Left renal cortex interstitium (tissue), 4 donors: ENCODE data around the gene MRPL9. TPM values are rescaled to one million over a fixed set of nuclear protein-coding genes. Genes with fewer than 3 reads are reported as not detected.

Source experiments
- DNase-seq, 4 donors: peaks; one replicate each; pipeline ENCODE4 v3.0.0-alpha.2; 2013; ENCODE audit warnings: low read depth in 4 of 4, low spot score in 2 of 4, missing footprints in 1 of 4
- polyA plus RNA-seq, 4 donors: library from polyadenylated mRNA; unstranded; fragments of 120-200 nt; gene quantifications; one replicate each; pipeline ENCODE4 v1.2.1, GENCODE V29; 2013; ENCODE audit not compliant: insufficient read length in 4 of 4

MRPL9 gene
- 100 to 1,000 TPM; 105 to 116 (median 114) TPM for polyA plus RNA-seq

DNA sequence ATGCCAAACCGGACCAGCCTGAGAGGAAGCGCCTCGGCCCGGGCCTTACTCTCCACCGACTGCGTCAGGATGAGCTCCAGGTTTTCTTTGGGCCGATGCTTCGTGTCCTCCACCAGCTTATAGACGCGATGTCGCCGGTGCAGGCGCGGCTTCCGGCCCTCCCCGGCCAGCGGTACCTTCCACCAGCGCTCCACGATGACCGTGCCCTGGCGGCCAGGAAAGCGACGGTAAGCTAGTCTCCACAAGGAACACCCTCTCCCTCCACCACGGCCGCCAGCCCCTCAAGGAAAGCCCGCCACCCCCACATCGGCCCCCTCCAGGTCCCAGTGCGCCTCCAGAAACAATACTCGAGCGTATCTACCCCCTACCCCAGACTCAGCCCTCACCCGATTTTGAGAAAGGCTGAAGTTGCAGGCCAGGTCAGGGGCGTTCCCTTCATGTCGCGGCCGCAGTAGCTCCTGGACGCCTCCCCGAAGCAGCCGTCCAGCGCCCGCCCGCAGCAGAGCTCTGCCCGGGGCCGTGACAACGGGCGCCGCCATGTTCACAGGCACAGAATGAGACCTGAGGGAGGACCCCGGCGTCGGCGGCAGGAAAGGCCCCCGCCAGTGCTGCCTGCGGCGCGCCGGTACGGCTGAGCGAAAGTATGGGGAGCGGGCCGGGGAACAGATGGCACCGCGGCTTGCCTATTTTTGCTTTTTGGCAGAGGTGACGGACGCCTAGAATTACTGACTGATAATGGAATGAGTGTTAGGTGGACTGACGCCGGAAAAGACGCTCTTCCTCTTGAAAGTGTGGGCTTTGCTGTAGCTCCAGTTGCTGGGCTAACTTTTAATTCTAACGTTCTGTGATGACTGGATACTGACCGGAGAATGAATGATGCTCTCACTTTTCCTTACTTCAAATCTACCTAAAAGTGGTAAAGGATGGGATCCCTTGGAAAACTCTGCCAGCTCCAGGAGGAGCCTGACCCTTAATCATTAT, at the start of gene MRPL9:
TSS of gene MRPL9 (minus strand) at position 556 of the 981 bp plus-strand sequence. CDS start at position 539, 17 bp downstream.
- DNase-seq = peak; percentile 59 to 67 (median 63)

DNA sequence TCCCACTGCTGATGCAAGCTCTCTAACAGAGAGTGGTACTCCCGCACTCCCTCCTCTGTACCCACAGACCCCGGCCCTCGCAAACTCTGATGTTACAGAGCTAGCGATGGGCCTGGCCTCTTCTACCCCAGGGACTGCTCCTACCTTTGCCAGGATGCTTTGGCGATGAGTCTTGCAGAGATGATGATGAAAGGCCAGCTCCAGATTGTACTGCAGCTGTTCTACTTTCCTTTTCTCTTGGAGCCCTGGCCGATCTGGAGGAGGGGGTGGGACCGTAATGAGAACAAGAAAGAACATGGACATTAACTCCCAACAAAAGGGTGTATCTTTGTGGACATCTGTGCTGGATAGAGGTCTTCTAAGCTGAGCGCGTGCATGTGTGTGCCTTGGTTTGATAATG, 47.9 kb upstream of the MRPL9 start:
- DNase-seq = no peak

DNA sequence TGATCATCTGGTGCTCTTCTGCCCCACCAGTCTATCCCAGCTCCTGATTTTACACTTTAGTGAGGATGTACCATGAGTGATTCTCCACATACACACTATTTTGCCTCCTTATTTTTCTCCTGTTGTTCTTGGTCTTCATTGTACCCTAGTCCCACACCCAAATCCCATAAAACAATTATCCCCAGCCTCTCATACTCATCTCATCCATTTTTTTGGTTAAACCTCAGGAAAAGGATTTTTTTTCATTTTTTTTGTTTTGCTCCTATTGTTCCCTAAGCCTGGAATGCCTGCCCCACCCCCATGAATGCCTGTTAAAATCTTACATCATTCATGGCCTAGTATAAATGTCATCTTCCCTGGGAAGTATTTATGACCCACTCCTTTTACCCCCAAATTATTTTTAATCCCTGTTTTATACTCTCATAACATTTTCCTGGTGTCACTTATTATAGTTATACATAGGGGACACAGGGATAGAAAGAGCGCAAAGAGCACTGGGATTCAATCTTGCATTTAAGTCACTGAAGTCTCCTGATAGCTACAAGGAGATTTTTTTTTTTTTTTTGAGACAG, 46.8 kb upstream of the MRPL9 start:
- DNase-seq = no peak

DNA sequence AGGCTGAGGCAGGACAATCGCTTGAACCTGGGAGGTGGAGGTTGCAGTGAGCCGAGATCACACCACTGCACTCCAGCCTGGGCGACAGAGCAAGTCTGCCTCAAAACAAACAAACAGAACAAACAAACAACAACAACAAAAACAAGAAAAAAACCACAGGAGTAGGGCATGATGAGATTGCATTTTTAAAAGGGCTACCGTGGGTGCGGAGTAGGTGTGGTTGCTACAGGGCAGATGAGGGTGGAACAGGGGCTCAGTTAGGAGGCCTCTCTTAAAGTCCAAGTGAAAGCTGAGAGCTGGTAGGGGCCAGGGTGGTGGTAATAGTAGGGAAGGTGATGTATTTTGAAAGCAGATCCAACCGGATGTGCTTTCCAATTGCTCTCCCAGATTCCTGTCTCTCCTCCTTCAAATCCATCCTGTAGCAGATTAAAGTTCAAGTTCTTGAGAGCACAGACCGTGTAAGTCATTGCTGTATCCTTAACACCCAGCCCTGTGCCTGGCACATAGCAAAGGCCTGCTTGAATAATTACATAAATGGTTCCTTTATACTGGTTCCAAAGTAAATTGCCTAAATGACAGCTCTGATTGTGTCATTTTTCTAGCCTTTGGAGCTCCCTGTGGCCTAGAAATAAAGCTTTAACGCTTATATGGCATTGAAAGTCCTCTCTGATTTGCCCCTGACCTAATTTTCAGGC, 46.1 kb upstream of the MRPL9 start:
- no peak for DNase-seq

DNA sequence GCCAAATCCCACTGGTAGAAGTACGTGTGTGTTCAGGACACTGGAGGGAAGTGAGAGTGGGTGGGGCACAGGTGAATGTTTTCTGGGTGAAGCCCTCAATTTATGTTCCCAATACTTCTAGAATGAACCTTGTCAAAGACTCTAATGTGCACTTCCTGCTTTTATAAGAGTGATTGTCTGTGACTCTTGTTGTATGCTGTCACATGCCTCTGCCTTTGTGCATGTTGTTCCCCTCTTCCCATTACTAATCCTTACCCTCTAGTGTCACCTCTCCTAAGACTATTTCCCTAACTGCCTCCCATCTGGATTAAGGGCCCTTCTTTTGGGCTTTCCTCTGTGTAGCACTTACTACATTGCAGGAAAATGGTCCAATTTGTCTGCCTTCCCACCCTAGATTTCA, 44.5 kb upstream of the MRPL9 start:
- no peak for DNase-seq

DNA sequence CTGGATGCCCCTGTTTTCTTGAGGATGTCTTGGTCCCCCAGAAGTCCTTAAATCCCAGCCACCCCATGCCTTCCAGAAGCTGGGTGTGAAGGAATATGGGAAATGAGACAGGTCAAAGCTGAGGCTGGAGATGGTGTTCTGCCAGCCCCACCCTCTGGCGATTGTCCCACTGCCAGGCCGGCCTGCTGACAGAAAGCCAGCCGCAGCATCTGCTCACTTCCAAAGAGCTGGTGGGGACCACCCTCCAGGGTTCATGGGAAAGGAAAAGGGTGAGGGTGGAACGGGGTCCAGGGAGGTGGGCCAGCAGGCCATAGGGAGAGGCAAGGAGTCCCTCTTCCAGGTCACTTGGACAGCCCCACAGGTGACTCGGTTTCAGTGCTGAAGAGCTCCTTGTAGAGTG, 43.8 kb upstream of the MRPL9 start:
- DNase-seq = no peak

DNA sequence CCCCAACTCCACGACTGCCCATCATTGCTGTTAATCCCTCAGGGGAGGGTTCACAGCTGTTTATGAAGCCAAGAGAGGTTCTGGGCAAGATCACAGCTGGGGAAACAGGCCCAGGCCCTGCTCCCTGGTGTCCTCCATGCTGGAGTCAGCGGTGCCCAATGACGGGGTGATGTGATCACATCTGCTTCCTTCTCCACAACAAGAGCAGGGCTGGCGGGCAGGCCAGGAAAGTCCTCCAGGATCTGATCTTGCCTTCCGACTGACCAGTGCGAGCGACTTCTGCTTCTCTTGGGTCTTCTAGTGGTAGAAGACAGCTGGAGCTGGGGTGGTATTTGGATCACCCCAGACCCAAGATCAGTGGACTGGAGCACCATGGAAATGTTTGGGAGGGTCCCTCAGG, 42.9 kb upstream of the MRPL9 start:
- no peak for DNase-seq

DNA sequence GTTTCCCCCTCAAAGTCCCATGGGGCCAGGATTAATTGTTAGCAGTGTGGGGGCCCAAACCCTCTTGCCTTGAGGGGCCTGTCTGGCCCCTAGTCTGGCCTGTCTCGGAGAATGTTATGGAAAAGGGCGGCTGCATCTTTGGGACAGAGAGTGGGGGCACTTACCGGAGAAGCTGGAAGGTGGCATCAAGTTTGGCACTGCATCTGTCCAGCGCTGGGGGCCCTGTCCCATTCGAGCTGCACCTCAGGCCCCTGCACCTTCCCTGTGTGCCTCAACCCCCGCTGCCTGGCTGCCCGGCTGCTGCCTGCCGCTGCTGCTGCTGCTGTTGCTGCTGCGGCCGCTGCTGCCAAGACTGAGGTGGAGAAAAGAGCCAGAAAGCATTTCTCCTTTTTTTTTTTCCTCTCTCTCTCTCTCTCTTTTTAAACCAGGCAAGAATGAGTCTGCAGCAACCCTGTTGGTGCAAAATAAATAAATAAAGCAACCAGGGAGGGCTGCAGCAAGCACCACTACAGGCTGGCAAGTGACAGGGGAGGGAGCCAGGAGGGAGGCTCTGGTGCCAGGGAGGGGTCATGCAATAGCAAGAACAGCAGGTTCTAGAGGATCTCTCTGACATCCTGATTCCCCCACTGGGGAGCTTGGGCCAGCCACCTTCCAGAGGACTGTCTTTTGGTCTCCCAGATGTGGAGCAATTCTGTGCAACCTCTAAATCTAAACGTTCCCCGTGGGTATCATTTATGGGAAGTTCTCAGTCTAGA, 41.9 kb upstream of the MRPL9 start, which contains the start of gene LINGO4:
TSS of gene LINGO4 (minus strand) at position 354 of the 755 bp plus-strand sequence. CDS start 2,715 bp downstream, outside the sequence.
- DNase-seq = no peak

DNA sequence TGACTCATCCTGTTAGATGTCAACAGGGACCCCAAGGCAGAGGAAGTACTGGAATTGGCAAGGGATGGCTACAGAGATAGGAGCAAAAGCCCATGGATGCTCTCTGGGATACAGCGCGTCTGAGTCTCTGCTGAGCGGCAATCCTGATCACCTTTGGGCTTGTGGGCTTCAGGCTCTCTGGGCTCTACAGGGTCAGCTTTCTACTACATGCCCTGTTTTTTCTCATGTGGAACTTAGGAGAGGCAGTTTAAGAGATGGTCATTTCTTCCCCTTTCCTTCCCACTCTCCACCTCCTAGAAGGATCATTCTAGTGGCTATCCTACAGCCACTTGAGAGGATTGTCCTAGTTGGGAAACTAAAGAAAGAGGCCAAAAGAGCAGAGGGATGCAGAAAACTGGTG, 40.6 kb upstream of the MRPL9 start:
- DNase-seq = no peak

DNA sequence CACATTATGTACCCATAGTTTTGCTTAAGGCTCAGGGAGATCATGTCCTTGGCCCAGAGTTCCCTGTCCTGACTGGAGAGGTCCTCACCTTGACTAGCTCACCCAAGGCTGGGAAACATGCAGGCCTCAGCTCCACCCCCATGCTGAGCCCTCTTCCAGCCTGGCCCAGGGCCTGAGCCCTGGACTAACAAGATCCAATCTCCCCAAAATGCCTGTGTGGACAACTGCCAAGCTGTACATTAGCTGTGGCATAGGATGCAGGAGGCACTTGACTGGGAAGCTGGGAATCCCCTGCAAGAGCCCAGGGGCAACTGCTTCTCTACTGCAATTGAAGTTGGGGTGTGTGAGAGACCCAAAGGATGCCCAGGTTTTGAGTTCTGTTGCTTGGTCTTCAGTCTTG, 39.9 kb upstream of the MRPL9 start:
- no peak for DNase-seq

DNA sequence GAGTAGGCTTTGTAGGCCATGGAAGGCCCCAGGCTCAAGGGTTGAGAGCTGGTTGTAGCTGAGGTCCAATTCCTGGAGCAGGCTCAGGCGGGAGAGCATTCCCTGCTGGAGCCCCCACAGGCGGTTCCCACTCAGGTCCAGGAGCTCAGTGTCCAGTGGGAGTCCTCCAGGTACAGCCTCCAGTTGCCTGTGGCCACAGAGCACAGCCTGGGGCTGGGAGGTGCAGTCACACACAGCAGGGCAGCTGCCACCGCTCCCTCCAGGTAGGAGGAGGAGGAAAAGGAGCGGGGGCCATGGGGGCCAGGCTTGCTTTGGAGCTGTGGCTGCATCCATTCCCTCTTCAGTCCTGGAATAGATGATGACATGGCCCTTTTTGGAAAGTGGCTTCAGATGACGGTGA, 39.1 kb upstream of the MRPL9 start:
- DNase-seq = no peak

DNA sequence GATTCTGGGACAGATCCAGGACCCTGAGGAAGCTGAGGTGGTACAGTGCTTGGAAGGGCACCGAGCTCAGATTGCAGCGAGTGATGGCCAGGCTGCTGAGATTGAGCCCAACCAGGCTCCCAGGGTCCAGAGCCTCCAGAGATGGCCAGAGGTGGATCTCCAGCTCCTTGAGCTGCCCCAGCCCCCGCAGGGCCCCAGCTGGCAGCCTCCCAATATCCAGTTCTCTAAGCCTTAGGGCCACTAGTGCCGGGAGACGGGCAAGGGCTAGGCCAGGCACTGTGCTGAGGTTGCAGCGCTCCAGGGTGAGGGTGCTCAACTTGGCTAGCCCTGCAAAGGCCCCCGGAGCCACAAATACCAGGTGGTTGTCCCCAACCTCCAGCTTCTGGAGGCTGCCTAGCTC, 38.5 kb upstream of the MRPL9 start:
- no peak for DNase-seq

DNA sequence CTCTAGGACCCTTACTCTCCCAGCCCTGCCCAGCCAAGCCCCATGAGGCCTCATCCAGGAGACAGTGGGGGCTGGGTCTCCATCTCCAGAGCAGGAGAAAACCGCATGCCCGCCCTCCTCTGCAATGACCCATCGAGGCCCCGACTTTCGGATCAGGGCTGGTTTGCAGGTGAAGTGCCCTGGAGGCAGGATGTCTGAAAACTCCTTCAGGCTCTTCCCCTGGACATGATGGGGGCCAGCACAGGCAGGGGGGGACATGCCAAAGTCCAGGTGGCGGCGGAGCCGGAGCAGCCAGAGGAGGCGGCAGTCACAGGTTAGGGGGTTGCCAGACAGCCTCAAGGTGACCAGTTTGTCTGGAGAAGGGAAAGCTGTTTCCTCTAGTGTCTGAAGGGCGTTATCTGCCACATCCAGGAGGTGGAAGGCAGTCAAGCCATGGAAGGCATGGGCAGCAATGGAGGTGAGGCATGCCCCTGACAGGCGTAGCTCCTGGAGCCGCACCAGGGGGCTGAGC, 38.1 kb upstream of the MRPL9 start:
- DNase-seq = no peak

DNA sequence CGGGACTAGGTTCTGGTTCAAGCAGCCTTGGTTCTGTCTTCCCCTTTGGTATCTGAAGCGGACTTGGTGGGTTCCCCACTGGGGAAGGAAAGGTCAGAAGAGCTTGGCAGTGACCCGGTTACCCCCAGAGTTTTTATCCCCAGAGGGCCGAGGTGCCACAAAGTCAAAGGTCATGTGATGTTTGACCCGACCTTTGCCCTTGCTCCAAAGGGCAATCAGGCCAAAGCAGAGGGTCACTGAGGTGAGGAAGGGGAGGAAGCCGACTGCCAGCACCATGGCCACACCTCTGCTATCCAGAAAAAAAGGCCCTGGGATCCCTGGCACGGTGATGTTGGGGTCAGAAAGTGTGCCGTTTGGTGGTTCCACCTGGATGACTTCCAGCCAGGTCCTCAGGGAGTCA, 37.5 kb upstream of the MRPL9 start:
- DNase-seq = no peak

DNA sequence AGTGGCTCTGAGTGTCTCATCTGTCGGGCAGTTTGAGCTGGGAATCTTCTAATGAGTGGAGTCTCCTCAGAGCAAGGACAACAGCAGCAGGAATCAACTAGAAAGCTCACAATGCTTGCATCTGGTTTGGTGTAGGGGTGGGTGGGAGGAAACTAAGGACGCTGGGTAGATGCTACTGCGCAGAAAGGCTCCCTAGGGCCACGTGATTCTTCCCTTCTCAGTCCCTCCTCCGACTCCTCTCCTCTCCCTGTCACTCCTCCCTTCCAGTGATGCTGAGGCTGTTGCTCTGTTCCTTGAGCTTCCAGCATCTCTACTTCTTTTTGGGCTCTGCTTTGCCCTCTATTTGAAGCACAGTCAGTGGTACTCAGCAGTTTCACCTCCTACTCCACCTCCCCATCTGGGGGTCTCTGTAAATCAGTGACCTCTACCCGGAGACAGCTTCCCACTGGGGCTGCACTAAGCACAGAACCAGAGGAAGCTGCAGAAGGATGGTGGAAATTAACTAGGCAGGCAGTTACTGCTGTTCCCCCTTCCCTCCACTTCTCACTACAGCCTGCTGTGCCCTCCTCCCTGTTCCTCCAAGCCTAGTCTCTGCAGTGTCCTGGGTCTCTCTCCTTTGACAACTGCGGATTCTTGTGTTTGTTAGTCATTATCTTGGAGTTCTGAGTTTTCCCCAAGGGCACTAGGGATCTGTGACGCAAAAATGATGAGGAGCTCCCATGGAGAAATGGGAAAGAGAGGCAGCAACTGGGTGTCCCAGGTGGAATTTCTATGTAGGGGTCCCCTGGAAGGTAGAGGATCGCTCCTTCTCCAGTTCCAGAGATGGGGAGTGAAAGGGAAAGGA, 36.1 kb upstream of the MRPL9 start:
- DNase-seq = no peak

DNA sequence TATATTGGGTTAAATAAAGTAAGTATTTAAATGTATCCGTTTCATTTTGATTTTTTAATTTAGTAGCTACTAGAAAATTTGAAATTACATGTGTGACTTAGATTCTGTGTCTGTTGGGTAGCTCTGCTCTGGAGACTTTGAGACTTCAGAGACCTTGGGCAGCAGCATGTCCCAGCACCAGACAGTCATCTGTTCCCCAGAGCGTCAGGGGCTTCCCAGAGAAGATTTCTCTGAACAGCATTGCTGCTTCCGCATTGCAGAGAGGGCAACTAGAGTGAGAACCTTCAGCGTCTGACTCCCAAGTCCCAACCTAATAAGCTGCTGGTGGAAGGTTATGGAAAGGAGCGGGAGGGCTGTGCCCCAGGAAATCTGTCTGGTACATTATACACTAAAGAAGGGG, 35.3 kb upstream of the MRPL9 start:
- DNase-seq = no peak

DNA sequence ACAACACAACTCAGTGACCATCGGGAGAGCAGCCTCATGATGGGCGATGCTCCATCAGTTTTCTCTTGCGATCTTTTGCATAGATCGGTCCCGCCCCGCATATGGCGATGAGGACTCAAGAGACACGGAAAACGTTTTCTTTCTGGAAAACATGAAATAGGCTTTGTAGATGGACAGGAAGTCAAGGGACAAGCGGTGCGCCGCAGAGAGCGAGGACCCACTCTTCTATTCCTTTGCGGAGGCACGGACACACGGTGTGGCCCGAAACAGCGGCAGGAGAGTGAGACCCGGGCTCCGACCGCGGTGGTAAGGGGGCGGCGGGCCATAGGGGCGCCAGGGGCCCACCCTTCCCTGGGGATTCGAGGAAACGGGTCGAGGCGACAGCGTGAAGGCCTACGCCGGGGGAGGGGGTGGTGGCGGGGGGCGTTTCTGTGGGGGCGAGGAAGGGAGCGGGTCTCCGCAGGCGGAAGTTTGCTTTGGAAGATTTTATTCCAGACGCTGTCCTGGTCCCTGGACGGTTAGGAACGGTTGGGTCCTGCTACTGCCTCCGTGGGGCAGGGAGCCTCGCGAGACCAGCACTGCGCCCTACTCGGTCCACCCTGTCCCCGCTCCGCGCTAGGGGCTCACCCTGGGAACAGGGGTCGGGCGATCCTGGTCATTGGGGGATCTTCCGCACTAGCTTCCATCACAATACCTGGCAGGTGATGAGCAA, 27.8 kb upstream of the MRPL9 start:
- DNase-seq = peak in 1 of 4 donors; percentile 0

DNA sequence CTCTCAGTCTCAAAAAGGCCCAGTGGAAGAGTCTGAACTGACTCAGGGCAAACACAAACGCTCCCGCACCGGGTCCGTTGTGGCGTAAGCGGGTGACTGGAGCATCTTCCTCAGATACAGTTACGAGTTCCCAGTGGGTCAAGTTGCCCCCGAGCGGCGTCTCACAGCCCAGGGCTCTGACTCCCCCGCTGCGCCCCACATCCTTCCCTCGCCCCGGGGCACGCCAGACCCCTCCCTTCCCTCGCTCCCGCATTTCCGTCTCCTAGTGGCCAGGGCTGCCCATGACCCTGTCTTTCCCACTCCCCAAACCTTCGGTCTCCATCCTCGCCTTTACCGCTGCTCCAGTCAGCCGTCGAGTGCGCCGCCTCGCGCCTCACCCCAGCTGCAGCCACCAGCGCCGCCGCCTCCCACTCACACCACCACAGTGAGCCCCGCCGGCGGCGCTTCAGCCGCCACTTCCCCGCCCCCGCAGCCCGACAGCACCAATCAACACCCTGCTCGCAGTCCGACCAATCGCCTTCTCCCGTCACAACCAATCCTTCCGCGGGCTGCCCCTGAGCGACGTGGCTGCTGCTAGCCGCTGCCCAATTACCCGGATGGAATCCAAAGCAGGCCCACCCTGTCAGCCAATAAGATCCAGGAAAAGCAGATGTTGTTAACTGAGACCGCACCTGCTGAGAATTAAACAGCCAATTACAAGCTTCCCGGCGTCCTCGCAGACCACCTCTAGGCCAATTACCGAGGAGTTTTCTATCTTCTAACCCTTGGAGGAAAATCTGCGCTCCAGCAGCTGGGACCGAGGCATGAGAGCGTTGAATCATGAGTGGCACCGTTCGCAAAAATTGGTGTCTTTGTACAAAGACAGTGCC, 27.0 kb upstream of the MRPL9 start, which contains the start of gene TDRKH:
TSS of gene TDRKH (minus strand) at position 430 of the 869 bp plus-strand sequence. CDS start 7,478 bp downstream, outside the sequence.
- peak; percentile 85 to 93 (median 93) for DNase-seq
